ENCODE measurements around the gene HSDL1.

The HSDL1 gene

GRCh38 chr16:84082110-84082509 is 62.9 kb downstream of the HSDL1 start:
- DNase-seq (ENCODE audit: low spot score): no peak

- DNase-seq (ENCODE audit: low spot score): no peak
Measured at GRCh38 chr16:84081446-84081989, 63.5 kb downstream of the HSDL1 start.

GRCh38 chr16:84080813-84081212 is 64.2 kb downstream of the HSDL1 start:
- DNase-seq (ENCODE audit: low spot score): no peak

- DNase-seq (ENCODE audit: low spot score): no peak
Measured at GRCh38 chr16:84080378-84080777, 64.6 kb downstream of the HSDL1 start.

- DNase-seq (ENCODE audit: low spot score): no peak
Measured at GRCh38 chr16:84079664-84080063, 65.3 kb downstream of the HSDL1 start.

GRCh38 chr16:84075376-84075775 is 69.6 kb downstream of the HSDL1 start:
- no peak for DNase-seq (ENCODE audit: low spot score)

GRCh38 chr16:84074721-84075120 is 70.3 kb downstream of the HSDL1 start:
- no peak for DNase-seq (ENCODE audit: low spot score)

Data from kidney tubule cell (primary cell).